SK-N-SH (cell line): ENCODE data around the gene OSTF1. TPM values are rescaled to one million over a fixed set of nuclear protein-coding genes. Genes with fewer than 3 reads are reported as not detected.

Experiments used
- CTCF ChIA-PET: fragments of 300-600, 350-600 bp; formaldehyde crosslinking; extraction: SDS; loops from one replicate; lab custom pipeline; 2021; lab: Yijun Ruan, JAX
- POLR2A ChIA-PET: fragments of 350-600 bp; sonication (Branson Sonifier 250); formaldehyde crosslinking; extraction: SDS; loops from one replicate; lab custom pipeline; 2020; ENCODE audit warnings: antibody characterized with exemption, inconsistent platforms; lab: Yijun Ruan, JAX
- DNase-seq: peaks from one replicate; pipeline ENCODE4 v3.0.0; 2012
- H2AFZ ChIP-seq: fragments of 200-600 bp; sonication (generic); 2 replicates; pipeline ENCODE4 v1.8.1; 2016; ENCODE audit warnings: antibody characterized with exemption, mild to moderate bottlenecking, low read depth
- H3F3A ChIP-seq: fragments of 200-600 bp; sonication (generic); replicated peaks from 2 replicates; pipeline ENCODE3; 2016; ENCODE audit warnings: antibody characterized with exemption, mild to moderate bottlenecking; ENCODE audit not compliant: insufficient read depth
- H3K27ac ChIP-seq, 2 experiments: fragments of 200-500 bp in 1 of 2; fragments of 200-600 bp in 1 of 2; sonication (Bioruptor generic) in 1 of 2; sonication (generic), shearing (Covaris generic) in 1 of 2; 2 replicates each; pipeline versions ENCODE4 v1.5.1 to v1.6.1; 2014 to 2016; ENCODE audit warnings: low read depth in 2 of 2, inconsistent platforms in 1 of 2, low read length in 1 of 2, mild to moderate bottlenecking in 1 of 2, mixed read lengths in 1 of 2
- H3K27me3 ChIP-seq: fragments of 200-600 bp; sonication (generic), shearing (Covaris generic); 2 replicates; pipeline ENCODE4 v1.6.1; 2016; ENCODE audit warnings: mixed run types; ENCODE audit not compliant: insufficient read depth
- H3K36me3 ChIP-seq, 2 experiments: fragments of 200-500 bp in 1 of 2; fragments of 200-600 bp in 1 of 2; sonication (Bioruptor generic) in 1 of 2; sonication (generic) in 1 of 2; replicated peaks in 1 of 2; 2 replicates each; pipeline versions ENCODE3 to v1.5.1; 2014 to 2016; ENCODE audit warnings: low read length in 1 of 2, mild to moderate bottlenecking in 1 of 2; ENCODE audit not compliant: insufficient read depth in 2 of 2, control insufficient read depth in 1 of 2
- H3K4me1 ChIP-seq, 2 experiments: fragments of 200-500 bp in 1 of 2; fragments of 200-600 bp in 1 of 2; sonication (Bioruptor generic) in 1 of 2; sonication (generic), shearing (Covaris generic) in 1 of 2; 2 replicates each; pipeline versions ENCODE4 v1.5.1 to v1.6.1; 2014 to 2016; ENCODE audit warnings: low read depth in 1 of 2, low read length in 1 of 2, mixed run types in 1 of 2; ENCODE audit not compliant: insufficient read depth in 2 of 2, control insufficient read depth in 1 of 2
- H3K4me2 ChIP-seq: fragments of 200-600 bp; sonication (generic), shearing (Covaris generic); 2 replicates; pipeline ENCODE4 v1.6.1; 2017; ENCODE audit warnings: mixed run types
- H3K4me3 ChIP-seq, 2 experiments: fragments of 200-500 bp in 1 of 2; fragments of 200-600 bp in 1 of 2; sonication (Bioruptor generic) in 1 of 2; sonication (generic), shearing (Covaris generic) in 1 of 2; 2 replicates each; pipeline versions ENCODE4 v1.5.1 to v1.8.1; 2014 to 2016; ENCODE audit warnings: low read depth in 2 of 2, inconsistent platforms in 1 of 2, low read length in 1 of 2, mild to moderate bottlenecking in 1 of 2, mixed read lengths in 1 of 2, moderate library complexity in 1 of 2
- H3K79me2 ChIP-seq: fragments of 200-600 bp; sonication (generic); 2 replicates; pipeline ENCODE4 v1.8.1; 2017; ENCODE audit warnings: mild to moderate bottlenecking; ENCODE audit not compliant: insufficient read depth
- H3K9ac ChIP-seq: fragments of 200-600 bp; sonication (generic); 2 replicates; pipeline ENCODE4 v1.6.1; 2017; ENCODE audit warnings: mixed run types
- H3K9me2 ChIP-seq: fragments of 200-600 bp; sonication (generic); 2 replicates; pipeline ENCODE4 v1.6.1; 2017; ENCODE audit warnings: mixed run types
- H3K9me3 ChIP-seq: fragments of 200-600 bp; sonication (generic); 2 replicates; pipeline ENCODE4 v1.6.1; 2017; ENCODE audit warnings: mixed run types, mild to moderate bottlenecking, moderate library complexity
- H4K20me1 ChIP-seq: fragments of 200-600 bp; sonication (generic); 2 replicates; pipeline ENCODE4 v1.6.1; 2017; ENCODE audit warnings: mild to moderate bottlenecking, mixed run types; ENCODE audit not compliant: insufficient read depth
- CTCF ChIP-seq: fragments of 200-600 bp; sonication (generic); IDR thresholded peaks from 2 replicates; pipeline ENCODE4 v1.6.1; 2017; ENCODE audit warnings: antibody characterized with exemption, mild to moderate bottlenecking, moderate library complexity
- EP300 ChIP-seq, 2 experiments: IDR thresholded peaks; 2 replicates each; pipeline versions ENCODE4 v1.4.0 to v1.6.1; 2012; ENCODE audit warnings: borderline replicate concordance in 1 of 2, low read depth in 1 of 2, low read length in 1 of 2
- EZH2phosphoT487 ChIP-seq: fragments of 200-600 bp; sonication (generic); IDR thresholded peaks from 2 replicates; pipeline ENCODE4 v1.6.1; 2017; ENCODE audit warnings: low read depth, mixed run types, mild to moderate bottlenecking, antibody characterized with exemption, moderate library complexity, borderline replicate concordance
- FOSL2 ChIP-seq: IDR thresholded peaks from 2 replicates; pipeline ENCODE4 v1.4.0; 2012; ENCODE audit warnings: low read depth, mild to moderate bottlenecking, moderate library complexity, borderline replicate concordance
- FOXJ3 ChIP-seq: sonication (generic); formaldehyde crosslinking; IDR thresholded peaks from 2 replicates; pipeline ENCODE4 v1.5.1; 2020; ENCODE audit warnings: mild to moderate bottlenecking, missing genetic modification reagents
- FOXM1 ChIP-seq: IDR thresholded peaks from 2 replicates; pipeline ENCODE4 v1.4.0; 2012; ENCODE audit warnings: low read depth, mild to moderate bottlenecking
- JUND ChIP-seq: IDR thresholded peaks from 2 replicates; pipeline ENCODE4 v1.4.0; 2012
- MEF2A ChIP-seq: IDR thresholded peaks from 2 replicates; pipeline ENCODE4 v1.4.0; 2012; ENCODE audit warnings: low read depth, borderline replicate concordance
- MXI1 ChIP-seq: IDR thresholded peaks from 2 replicates; pipeline ENCODE4 v1.6.1; 2012; ENCODE audit warnings: mild to moderate bottlenecking, low read depth, low read length, improper control_type of control experiment
- NFIC ChIP-seq: IDR thresholded peaks from 2 replicates; pipeline ENCODE4 v1.4.0; 2012; ENCODE audit warnings: borderline replicate concordance
- NRF1 ChIP-seq: IDR thresholded peaks from 2 replicates; pipeline ENCODE4 v1.6.1; 2012; ENCODE audit warnings: low read depth, mild to moderate bottlenecking, low read length
- POLR2AphosphoS5 ChIP-seq: IDR thresholded peaks from 2 replicates; pipeline ENCODE4 v1.6.1; 2012; ENCODE audit warnings: low read depth, low read length
- RAD21 ChIP-seq: IDR thresholded peaks from 2 replicates; pipeline ENCODE4 v1.6.1; 2012; ENCODE audit warnings: mild to moderate bottlenecking, low read length
- RCOR1 ChIP-seq: fragments of 150-350 bp; IDR thresholded peaks from 2 replicates; pipeline ENCODE4 v1.6.1; 2017; ENCODE audit warnings: antibody characterized with exemption, low read length
- REST ChIP-seq: IDR thresholded peaks from 2 replicates; pipeline ENCODE4 v1.6.1; 2012; ENCODE audit warnings: mild to moderate bottlenecking, low read depth, low read length, moderate library complexity
- RFX5 ChIP-seq: IDR thresholded peaks from 2 replicates; pipeline ENCODE4 v1.6.1; 2012; ENCODE audit warnings: mild to moderate bottlenecking, improper control_type of control experiment, low read length
- TAF1 ChIP-seq: IDR thresholded peaks from 2 replicates; pipeline ENCODE4 v1.6.1; 2012; ENCODE audit warnings: low read depth, mild to moderate bottlenecking, low read length, moderate library complexity, borderline replicate concordance
- TCF12 ChIP-seq: IDR thresholded peaks from 2 replicates; pipeline ENCODE4 v1.4.0; 2012
- TEAD4 ChIP-seq: IDR thresholded peaks from 2 replicates; pipeline ENCODE4 v1.4.0; 2012; ENCODE audit warnings: mild to moderate bottlenecking, borderline replicate concordance; ENCODE audit not compliant: insufficient read depth
- USF1 ChIP-seq: IDR thresholded peaks from 2 replicates; pipeline ENCODE4 v1.4.0; 2012; ENCODE audit warnings: low read depth, borderline replicate concordance
- YY1 ChIP-seq: IDR thresholded peaks from 2 replicates; pipeline ENCODE4 v1.4.0; 2012; ENCODE audit warnings: low read depth, mild to moderate bottlenecking
- ZBTB33 ChIP-seq: IDR thresholded peaks from 2 replicates; pipeline ENCODE4 v1.4.0; 2012; ENCODE audit warnings: low read depth, borderline replicate concordance
- WGBS: methylation state at CpG from one replicate; pipeline ENCODE4 v1.1.6; 2017; ENCODE audit warnings: low lambda C conversion rate; 5-methylcytosine and 5-hydroxymethylcytosine counted together
- polyA plus RNA-seq, 3 experiments: library from polyadenylated mRNA; depleted of rRNA; stranded (reverse); fragments of >200 nt; gene quantifications; 2 replicates each; pipeline ENCODE4 v1.2.3, GENCODE V29; 2012

Gene OSTF1
- polyA plus RNA-seq, 1 of the 3 experiments (the other 2 are of a cell fraction), result 9.5 TPM

GRCh38 chr9:75090579-75090978 lies 2.3 kb downstream of the OSTF1 start:
- TF ChIP-seq NFIC (no peak), EZH2phosphoT487 (no peak), FOXJ3 (no peak), FOSL2 (no peak), FOXM1 (no peak), MXI1 (no peak), TAF1 (no peak), TCF12 (no peak), RCOR1 (no peak), CTCF (no peak), POLR2AphosphoS5 (no peak), NRF1 (no peak), RAD21 (no peak), JUND (no peak)
- TF ChIP-seq, all 33 proteins: peak for 0
- ChIA-PET POLR2A (no interaction called here), CTCF (interaction anchor here (1.3 kb wide), 1 partner anchor 24 kb away, joined by 3 read pairs; no protein-coding TSS in a partner anchor)
- no peak overlapping the region for H3K9ac ChIP-seq
- peaks cover 11% of the 10 kb centered on the region for H3F3A ChIP-seq
- H3K4me3 ChIP-seq, result peak overlapping the region in 1 of 2 experiments; percentile 95; a peak in 1 of 4 replicates
- no peak overlapping the region for H3K4me2 ChIP-seq
- no peak overlapping the region for H3K27ac ChIP-seq
- peaks cover 60% of the 10 kb centered on the region for H3K79me2 ChIP-seq
- H3K9me2 ChIP-seq, result no peaks in the 10 kb centered on the region
- peaks cover 4% of the 10 kb centered on the region; the same call in 1 of the 2 replicates for H4K20me1 ChIP-seq
- no peak for DNase-seq
- H3K36me3 ChIP-seq, result no peaks in the 10 kb centered on the region
- peaks cover 6% of the 10 kb centered on the region in 2 experiments; a peak in 2 of 4 replicates for H3K4me1 ChIP-seq
- H3K27me3 ChIP-seq, result no peaks in the 10 kb centered on the region
- 40% methylated on average over 4 of the region's 4 CpGs for WGBS
- no peaks in the 10 kb centered on the region for H3K9me3 ChIP-seq
- H2AFZ ChIP-seq, result no peak overlapping the region

- peaks cover under 1 to 14% of the 10 kb centered on the region in 2 experiments; a peak in 3 of 4 replicates for H3K4me1 ChIP-seq
- WGBS, result 25% methylated on average over 4 of the region's 4 CpGs
- no peak for DNase-seq
- no peak overlapping the region for H3K4me2 ChIP-seq
- CTCF ChIA-PET, result interaction anchor here (1.0 to 1.7 kb wide), 5 partner anchors 8 to 319 kb away, joined by 3 to 6 read pairs (median 5); no protein-coding TSS in a partner anchor
- no peak overlapping the region for H3K27ac ChIP-seq
- peaks cover 4% of the 10 kb centered on the region; the same call in 1 of the 2 replicates for H4K20me1 ChIP-seq
- H3K36me3 ChIP-seq, result no peaks in the 10 kb centered on the region
- H3K9me3 ChIP-seq, result no peaks in the 10 kb centered on the region
- H3K9ac ChIP-seq, result no peak overlapping the region
- POLR2A ChIA-PET, result no interaction called here
- H3K27me3 ChIP-seq, result no peaks in the 10 kb centered on the region
- peaks cover 11% of the 10 kb centered on the region for H3F3A ChIP-seq
- H2AFZ ChIP-seq, result no peak overlapping the region
- peaks cover 71% of the 10 kb centered on the region for H3K79me2 ChIP-seq
- H3K9me2 ChIP-seq, result no peaks in the 10 kb centered on the region
- no peak overlapping the region for H3K4me3 ChIP-seq
- TF ChIP-seq USF1 (no peak), YY1 (no peak), NFIC (no peak), NRF1 (no peak), EP300 (IDR thresholded peaks at IDR 0.05; ENCODE audit: borderline replicate concordance in 1 of 2, low read depth in 1 of 2, low read length in 1 of 2) (no peak), ZBTB33 (no peak), TEAD4 (no peak), MEF2A (no peak), REST (no peak), RFX5 (no peak)
Measured at GRCh38 chr9:75092766-75093165, 4.5 kb downstream of the OSTF1 start.
